ENCODE data around the gene SYMPK. TPM values are rescaled to one million over a fixed set of nuclear protein-coding genes. Genes with fewer than 3 reads are reported as not detected.
"Not testable (repeated sequence)": the region's sequence is repeated elsewhere in the genome, so short reads cannot be mapped to it uniquely, and the experiment has no call there.

SYMPK gene
- polyA plus RNA-seq, 1 donor = 75.1 TPM

GRCh38 chr19:45804959-45805230 lies 58.1 kb downstream of the SYMPK start:
- no peak for DNase-seq

DNA sequence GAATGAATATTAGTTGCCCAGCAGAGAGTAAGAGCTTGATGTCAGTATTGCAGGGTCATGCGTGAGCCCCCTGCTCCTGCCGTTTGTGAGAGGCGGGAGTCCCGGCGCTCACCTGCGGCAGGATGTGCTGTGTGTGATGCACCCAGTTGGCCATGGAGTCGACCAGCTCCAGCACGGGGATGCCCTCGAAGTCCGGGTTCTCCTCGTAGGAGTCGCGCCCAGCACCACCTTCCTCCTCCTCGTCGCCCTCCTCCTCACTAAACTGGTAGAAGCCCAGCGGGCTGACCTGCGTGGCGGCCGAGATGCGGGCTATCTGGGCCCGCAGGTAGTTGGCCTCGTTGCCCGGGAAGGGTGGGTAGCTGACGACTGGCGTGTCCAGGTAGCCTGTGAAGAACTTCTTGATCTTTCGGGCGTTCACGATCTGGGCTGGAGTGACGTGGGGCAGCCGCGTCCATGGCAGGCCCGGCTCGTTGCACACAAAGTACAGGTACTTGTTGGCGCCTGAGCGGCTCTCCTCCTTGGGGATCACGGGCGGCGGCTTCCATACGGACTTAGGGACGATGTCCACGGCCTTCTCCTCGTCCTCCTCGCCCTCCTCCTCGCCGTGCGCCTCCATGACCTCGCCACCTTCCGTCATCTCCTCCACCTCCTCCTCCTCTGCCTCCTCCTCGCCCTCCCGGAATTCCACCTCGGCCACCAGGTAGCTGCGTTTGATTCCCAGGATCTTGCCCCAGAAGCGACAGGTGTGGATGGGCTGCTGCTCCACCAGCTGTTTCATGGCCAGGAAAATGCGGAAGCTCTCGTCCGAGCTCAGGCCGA lies 58.6 kb downstream of the SYMPK start:
- DNase-seq = no peak

GRCh38 chr19:45801603-45802175 lies 61.3 kb downstream of the SYMPK start:
- DNase-seq = no peak

DNA sequence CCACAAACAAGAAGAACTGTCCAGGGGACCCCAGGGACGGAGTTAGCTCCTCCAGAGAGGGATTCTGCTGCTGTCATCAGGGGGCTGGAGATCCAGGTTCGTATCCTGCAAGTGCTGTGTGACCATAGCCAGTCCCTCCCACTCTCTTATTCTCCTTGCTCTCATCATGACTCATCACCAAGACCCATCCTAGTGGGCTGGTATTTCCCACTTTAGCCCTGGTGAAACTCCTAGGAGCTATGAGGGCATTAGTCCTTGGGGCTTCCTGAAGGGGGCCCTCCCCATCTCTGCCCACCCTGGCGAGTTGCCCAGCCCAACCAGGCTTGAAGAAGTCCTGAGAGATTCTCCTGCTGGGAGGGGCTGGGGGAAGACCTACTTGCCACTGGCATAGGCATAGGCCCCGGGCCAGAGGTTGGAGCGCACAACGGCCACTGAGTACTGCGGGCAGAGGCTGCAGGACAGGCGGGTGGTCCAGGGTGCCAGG lies 62.8 kb downstream of the SYMPK start:
- DNase-seq = no peak

GRCh38 chr19:45799541-45799940 lies 63.4 kb downstream of the SYMPK start:
- DNase-seq = not testable (repeated sequence)

DNA sequence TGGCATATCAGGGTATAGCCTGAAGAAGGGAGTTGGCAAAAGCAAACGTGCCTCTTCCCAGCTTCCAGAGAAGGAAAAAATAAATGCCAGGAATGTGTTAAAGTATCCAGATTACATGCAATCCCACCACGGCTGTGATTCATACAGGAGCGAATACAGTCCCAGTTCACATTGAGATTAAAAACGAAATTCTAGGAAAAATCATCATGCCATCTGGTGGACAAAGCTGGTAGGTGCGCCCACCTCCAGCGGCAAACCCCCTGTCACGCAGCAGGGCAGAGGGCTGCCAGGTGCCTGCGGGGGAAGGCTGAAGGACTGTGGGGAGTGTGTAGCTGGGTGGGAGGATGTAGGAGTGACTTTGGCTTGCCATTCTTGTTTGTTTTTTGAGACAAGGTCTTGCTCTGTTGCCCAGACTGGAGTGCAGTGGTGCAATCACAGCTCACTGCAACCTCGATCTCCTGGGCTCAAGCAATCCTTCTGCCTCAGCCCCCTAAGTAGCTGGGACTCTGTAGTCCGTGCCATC lies 63.9 kb downstream of the SYMPK start:
- DNase-seq = peak; percentile 77

GRCh38 chr19:45794627-45795026 lies 68.3 kb downstream of the SYMPK start:
- no peak for DNase-seq

DNA sequence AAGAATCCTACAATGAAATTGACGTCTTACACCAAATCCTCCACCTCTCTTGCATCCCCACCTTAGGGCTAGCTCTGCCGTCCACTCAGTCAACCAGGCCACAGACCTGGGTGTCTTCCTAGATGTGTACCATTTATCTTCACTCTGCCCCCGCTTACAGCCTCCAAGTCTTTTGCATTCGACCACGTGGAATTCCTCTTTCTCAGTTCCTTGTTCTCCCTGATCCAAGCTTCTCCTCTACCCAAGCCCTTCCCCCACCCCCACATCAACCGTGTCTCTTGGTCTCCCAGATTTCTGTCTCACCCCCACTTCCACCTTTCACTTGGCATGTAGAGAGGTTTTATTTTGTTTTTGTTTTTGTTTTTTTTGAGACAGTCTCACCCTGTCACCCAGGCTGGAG lies 69.1 kb downstream of the SYMPK start:
- DNase-seq = no peak

- no peak for DNase-seq
Observed at GRCh38 chr19:45793178-45793564, 69.8 kb downstream of the SYMPK start.

GRCh38 chr19:45792470-45793177 lies 70.3 kb downstream of the SYMPK start, which contains the start of gene DMWD:
Gene DMWD (minus strand): TSS chr19:45792845. CDS start chr19:45792756, 89 bp downstream.
- peak; percentile 99 for DNase-seq

- DNase-seq = no peak
Observed at GRCh38 chr19:45791744-45792469, 71.0 kb downstream of the SYMPK start.

GRCh38 chr19:45790942-45791341 lies 72.0 kb downstream of the SYMPK start:
- DNase-seq = no peak

DNA sequence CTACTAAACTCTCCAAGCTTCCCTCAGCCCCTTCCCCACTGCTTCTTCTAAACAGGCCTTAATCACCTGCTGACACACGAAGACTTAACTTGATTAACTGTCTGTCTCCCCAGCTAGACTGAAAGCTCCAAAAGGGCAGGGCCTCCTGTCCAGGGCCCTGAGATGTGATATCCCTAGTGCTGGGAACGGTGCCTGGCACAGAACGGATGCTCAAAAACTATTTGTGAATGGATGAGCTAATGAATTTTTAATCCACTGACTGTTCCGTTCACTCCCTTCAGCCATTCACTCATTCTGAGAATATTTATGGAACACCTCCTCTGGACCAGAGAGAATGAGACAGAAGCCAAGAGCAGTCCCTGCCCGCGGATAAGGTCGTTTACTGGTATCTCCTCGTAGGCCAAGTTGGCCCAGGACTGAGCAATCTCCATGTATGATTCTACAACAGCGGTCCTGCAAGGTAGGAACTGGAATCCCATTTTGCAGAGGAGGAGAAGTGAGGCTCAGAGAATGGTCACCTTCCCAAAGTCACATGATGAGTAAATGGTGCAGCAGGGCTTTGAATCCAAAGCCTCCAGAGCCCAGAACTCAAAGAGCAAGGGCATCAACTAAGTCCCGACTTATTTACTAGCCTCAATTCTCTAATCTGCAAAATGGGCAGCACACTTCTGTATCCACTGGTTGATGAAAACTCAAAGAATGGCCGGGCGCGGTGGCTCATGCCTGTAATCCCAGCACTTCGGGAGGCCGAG lies 73.7 kb downstream of the SYMPK start:
- no peak for DNase-seq

DNA sequence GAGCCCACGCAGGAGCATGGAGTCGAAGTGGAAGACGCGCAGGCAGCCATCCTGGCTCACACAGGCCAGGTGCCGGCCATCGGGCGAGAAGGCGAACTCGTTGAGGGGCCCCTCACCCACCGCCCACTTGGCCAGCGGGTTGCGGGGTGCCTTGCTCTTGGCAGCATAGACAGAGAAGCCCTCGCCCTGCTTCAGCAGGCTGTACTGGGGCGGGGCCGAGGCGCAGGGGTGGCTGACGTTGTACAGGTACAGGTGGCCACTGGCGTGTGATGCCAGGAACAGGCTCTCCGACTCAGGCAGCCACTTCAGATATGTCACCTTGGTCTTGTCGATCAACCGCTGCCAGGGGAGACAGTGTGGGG lies 76.4 kb downstream of the SYMPK start:
- DNase-seq = no peak

DNA sequence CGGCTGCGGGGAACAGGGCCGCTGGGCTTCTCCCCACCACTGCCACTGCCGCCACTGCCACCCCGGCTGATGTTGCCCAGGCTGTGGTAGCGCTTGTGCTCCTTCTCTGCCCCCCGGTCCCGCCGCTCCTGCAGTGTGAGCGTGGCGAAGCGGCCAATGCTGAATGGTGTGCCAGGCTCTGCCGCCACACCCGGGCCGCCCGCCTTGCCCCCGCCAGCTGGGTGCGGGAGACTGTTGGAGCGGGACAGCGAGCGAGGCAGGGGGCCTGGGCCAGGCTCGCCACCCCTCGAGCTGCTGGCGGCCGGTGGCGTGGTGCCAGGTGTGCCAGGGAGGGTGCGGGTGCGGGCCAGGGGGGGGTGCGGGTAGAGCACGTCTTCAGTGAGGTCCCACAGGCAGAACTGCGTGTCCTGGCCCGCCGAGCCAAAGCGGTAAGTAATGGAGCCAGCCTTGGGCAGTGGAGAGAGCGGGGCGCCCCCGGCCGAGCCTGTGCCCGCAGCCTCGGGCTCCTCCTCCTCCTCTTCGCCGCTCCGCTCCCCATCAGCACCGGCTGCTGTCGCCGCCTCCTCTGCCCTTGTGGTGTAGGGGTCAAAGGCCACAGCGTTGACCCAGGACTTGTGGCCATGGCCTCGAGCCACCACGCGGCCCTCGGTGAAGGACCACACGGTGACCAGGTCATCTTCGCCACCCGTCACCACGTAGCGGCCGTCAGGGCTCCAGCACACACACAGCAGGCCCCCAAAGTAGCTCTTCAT lies 77.0 kb downstream of the SYMPK start:
- no peak for DNase-seq

DNA sequence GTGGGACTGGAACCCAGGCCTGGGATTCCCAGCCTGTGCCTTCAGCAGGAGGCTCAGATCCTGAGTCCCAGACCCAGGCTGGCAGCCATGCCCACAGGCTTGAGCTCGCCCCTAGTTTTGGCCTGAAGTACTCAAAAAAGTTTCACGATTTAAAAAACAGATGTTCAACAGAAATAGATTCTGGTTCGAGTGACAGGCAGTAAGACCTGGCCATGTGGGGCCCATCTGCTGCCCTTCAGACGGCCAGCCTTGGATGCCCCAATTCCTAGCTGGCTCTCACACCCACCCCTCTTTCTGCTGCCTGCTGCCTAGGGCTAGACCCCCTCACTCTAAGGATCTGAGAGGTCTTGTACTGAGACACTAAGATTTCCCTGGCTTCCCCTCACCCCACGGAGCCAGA lies 77.8 kb downstream of the SYMPK start:
- no peak for DNase-seq

- DNase-seq = no peak
Observed at GRCh38 chr19:45784096-45784495, 78.9 kb downstream of the SYMPK start.

- DNase-seq = no peak
Observed at GRCh38 chr19:45782820-45783785, 79.8 kb downstream of the SYMPK start.

- no peak for DNase-seq
Observed at GRCh38 chr19:45782162-45782691, 80.7 kb downstream of the SYMPK start, which contains the start of gene DMPK. Gene DMPK (minus strand): TSS chr19:45782490. CDS start chr19:45782352, 138 bp downstream.

All from left kidney (tissue), 2 donors.